Left lobe of liver (tissue), 2 donors: ENCODE results near the gene PTCD2. TPM values are rescaled to one million over a fixed set of nuclear protein-coding genes. Genes with fewer than 3 reads are reported as not detected.

Experiments used
- ATAC-seq: fragments of 200-7000 bp; cut with Tn5 transposase; one replicate; pipeline ENCODE4 v1.9.1; 2020; ENCODE audit warnings: mild to moderate bottlenecking, moderate library complexity
- DNase-seq: peaks from one replicate; pipeline ENCODE4 v3.0.0-alpha.2; 2020; ENCODE audit warnings: low spot score
- total RNA-seq: library from RNA; stranded (reverse); gene quantifications from one replicate; pipeline ENCODE4 v1.2.1, GENCODE V29; 2021
- donor health status: DM: no; HTN: no; CAD: no; lungs with moderate emphysema.
- donor health status: DM: no; HTN: yes; CAD: no.

Gene PTCD2
- total RNA-seq, 1 donor from 2014 or later = 6.5 TPM

- ATAC-seq = no peak
- DNase-seq = no peak
These were observed 88.4 kb downstream of the PTCD2 start for GRCh38 chr5:72408603-72409002.

GRCh38 chr5:72410688-72411295 is 90.6 kb downstream of the PTCD2 start:
- ATAC-seq = no peak

GRCh38 chr5:72412283-72413055 is 92.3 kb downstream of the PTCD2 start:
- ATAC-seq (no peak), DNase-seq (no peak)

More at GRCh38 chr5:72410688-72411295, 90.6 kb downstream of the PTCD2 start:
- DNase-seq = no peak

- ATAC-seq (no peak), DNase-seq (no peak)
These were observed 95.6 kb downstream of the PTCD2 start for GRCh38 chr5:72415616-72416325.

GRCh38 chr5:72417333-72418062 is 97.3 kb downstream of the PTCD2 start:
- DNase-seq (no peak), ATAC-seq (no peak)

Other genes with a start within 250 kb of the PTCD2 start
- 3.4 TPM for gene MAP1B, start 212.9 kb upstream of the PTCD2 start, total RNA-seq
- gene MRPS27, start 133 bp upstream of the PTCD2 start, total RNA-seq = 23.9 TPM
- 1.7 TPM for gene ZNF366, start 187.0 kb downstream of the PTCD2 start, total RNA-seq